GM21390 (cell line): ENCODE results near the gene PTK6.
"Not testable (repeated sequence)": the region's sequence is repeated elsewhere in the genome, so short reads cannot be mapped to it uniquely, and the experiment has no call there.

Experiments
- ATAC-seq: cut with Tn5 transposase; IDR thresholded peaks from one replicate; pipeline ENCODE4 v1.9.1; 2021; ENCODE audit not compliant: unreplicated experiment

Gene PTK6

GRCh38 chr20:63483834-63484233 is 53.3 kb downstream of the PTK6 start:
- ATAC-seq: no peak

- no peak for ATAC-seq
Observed at GRCh38 chr20:63482021-63482587, 55.1 kb downstream of the PTK6 start.

- no peak for ATAC-seq
Observed at GRCh38 chr20:63481503-63481902, 55.7 kb downstream of the PTK6 start.

GRCh38 chr20:63479695-63480419 is 57.3 kb downstream of the PTK6 start:
- not testable (repeated sequence) for ATAC-seq

GRCh38 chr20:63478346-63479302 is 58.6 kb downstream of the PTK6 start:
- no peak for ATAC-seq
